Pulmonary artery endothelial cell (primary cell): ENCODE measurements around the gene PDAP1. TPM values are rescaled to one million over a fixed set of nuclear protein-coding genes. Genes with fewer than 3 reads are reported as not detected.
"Not testable (repeated sequence)": the region's sequence is repeated elsewhere in the genome, so short reads cannot be mapped to it uniquely, and the experiment has no call there.

Source experiments
- DNase-seq: peaks from one replicate; pipeline ENCODE4 v3.0.0-alpha.2; 2011; ENCODE audit warnings: low read depth, low spot score
- total RNA-seq: library from RNA; depleted of rRNA; stranded (reverse); fragments of >200 nt; gene quantifications from 2 replicates; pipeline ENCODE4 v1.2.3, GENCODE V29; 2014

Gene PDAP1
- total RNA-seq, 1 donor from 2014 or later: 29.1 TPM

DNA sequence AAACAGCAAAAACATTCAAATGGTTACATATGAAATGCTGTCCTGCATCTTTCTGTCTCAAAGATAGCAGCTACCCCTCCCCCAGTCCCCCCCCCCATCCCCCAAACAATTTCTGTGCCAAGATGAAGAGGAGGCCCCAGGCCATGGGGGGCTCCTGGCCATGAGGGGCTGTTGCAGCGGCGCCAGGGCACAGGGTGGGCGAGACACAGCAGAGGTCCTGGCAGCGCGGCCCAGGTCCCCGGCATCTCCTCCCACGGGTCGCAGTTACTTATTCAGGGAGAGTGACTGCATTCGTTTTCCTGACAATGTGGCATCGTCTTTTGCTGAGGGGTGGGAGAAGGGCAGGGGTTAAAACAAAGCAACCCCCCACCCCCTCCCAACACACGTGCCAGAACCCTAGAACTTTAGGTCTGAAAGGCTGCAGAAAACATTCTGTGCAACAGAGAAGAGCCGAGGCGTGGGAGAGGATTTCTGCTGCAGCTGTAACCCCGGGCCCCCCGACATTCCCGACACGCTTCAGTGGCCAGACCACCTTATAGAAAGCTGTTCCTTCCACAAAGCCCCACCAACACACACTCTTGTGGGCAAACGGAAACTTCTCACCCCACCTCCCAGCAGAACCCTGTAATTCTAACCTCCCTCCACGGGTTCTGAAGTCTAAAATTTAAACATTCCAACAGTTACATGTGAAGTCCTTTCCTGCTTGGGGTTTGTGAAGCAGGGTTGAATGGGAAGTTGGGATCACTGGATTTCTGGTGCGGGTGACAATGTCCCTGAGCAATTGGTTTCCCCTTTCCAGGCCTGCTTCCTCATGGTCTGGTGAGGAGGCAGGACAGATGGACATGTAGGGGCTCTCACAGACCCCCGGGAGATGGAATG, 11.7 kb downstream of the PDAP1 start:
- no peak for DNase-seq

DNA sequence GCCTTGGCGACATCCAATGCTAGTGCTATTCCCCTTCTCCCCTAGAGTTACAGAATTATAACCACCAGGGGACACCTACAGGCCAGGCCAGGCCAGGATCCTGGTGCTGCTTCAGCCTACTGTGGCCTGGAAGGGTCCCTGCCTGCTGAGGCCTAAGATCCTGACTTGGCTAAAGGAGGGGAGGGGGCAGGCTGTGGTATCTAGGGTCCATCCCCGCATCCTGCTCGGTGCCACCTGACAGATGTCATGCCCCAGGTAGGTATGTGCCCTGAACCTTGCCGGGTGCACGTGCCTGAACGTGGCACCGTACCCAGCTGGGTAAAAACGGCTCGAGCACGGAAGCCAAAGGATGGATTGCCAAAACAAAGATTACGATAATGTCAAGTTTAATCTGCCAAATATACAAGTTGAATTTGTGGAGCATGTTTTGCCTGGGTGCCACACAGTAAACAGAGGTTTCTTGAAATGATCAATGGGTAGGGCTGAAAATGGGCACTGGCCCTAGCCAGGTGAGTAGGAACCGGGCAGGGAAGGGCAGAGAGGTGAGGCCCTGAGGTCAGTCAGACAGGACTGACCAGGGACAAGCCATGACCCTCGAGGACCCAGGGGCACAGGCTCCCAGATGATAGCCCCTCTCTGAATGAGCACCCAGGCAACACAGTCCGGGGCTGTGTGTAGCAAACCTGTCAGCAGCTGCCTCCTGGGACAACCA, 12.6 kb downstream of the PDAP1 start:
- no peak for DNase-seq

DNA sequence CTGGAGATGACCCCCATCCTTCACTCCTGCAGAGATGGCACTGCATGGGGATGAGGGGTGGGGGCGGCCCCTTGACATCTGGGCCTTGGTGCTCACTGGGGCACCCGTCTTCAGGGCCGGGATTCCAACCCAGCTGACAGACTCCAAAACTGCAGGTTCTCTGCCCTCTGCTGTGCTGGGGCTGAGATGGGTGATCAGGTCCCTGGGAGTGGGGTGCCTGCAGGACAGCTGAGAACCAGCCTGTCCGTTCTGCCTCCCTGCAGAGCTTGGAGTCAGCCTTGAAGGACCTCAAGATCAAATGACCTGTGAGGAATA, 14.3 kb downstream of the PDAP1 start:
- no peak for DNase-seq

DNA sequence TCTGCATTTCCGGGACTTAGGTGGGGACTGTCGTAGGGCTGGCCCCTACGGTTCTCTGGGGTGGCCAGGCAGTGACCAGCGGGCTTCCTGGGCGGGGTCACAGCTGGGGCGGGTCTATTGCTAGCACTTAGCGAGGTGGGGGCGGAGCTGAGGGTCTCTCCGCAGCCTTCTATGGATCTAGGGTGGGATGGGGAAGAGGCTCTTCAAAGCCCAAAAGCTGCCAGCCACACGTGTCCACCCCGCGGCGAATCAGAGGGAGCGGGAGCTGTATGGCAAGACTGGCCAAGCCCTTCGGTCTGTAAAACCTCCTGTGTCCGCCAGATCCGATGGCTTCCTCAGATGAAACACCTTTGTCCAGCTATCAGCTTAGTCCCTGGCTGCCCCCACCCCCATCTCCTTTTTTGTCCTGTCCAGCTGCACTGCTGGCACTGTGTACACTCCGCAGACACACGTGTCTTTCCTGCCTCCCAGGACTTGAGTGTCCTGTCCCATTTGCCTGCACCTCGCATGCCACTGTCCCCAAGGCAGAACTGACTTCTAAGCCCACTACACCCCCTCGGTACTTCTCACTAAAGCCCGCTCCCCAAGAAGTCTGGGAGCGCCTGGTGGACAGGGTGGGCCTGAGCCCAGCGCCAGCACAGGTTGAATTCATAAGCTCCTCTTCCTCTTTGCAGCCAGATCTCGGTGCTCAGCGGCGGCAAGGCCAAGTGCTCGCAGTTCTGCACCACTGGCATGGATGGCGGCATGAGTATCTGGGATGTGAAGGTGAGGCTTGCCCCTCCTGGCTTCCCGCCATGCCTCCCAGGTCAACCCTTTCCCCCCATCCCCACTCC, 14.8 kb downstream of the PDAP1 start:
- no peak for DNase-seq

DNA sequence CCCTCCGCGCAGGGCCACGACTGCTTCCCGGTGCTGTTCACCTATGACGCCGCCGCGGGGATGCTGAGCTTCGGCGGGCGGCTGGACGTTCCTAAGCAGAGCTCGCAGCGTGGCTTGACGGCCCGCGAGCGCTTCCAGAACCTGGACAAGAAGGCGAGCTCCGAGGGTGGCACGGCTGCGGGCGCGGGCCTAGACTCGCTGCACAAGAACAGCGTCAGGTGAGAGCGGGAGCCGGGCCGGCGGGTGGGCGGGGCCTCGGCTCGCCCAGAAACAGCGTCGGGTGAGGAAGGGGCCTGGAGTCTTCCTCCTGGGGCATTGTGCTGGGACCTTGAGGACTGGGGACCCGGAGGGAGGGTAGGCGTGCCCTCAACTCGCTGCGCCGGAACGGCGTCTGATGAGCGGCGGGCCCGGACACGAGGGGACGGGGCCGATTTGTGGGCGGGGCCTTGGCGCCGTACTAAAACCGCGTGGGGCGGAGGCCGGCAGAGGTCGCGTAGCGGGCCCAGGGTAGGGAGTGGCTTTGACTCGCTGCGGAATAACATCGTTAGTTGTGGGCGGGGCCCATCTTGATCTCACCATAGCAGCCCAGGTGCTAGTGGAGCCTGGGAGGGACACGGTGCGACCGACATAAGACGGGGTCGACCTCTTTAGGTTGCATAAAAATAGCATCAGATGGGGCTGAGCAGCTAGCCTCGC, 15.6 kb downstream of the PDAP1 start:
- DNase-seq: no peak

DNA sequence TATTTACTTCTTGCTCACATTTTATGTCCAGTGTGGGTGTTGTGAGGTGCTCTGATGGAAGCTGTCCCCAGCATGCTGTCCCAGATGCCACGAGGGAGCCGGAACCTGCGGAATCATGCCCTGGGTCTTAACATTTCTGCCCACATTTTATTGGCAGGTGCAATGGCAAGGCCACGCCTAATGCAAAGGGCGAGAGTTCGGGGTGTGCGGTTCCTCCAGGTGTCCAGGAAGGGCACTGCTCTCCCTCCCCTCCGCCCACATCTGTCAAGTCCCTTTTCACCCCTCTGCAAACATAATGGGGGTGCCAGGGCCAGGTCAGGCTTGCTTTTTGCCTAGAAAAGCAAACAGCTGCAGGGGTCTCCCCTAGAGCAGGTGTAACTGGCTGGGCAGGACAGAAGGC, 16.4 kb downstream of the PDAP1 start:
- no peak for DNase-seq

DNA sequence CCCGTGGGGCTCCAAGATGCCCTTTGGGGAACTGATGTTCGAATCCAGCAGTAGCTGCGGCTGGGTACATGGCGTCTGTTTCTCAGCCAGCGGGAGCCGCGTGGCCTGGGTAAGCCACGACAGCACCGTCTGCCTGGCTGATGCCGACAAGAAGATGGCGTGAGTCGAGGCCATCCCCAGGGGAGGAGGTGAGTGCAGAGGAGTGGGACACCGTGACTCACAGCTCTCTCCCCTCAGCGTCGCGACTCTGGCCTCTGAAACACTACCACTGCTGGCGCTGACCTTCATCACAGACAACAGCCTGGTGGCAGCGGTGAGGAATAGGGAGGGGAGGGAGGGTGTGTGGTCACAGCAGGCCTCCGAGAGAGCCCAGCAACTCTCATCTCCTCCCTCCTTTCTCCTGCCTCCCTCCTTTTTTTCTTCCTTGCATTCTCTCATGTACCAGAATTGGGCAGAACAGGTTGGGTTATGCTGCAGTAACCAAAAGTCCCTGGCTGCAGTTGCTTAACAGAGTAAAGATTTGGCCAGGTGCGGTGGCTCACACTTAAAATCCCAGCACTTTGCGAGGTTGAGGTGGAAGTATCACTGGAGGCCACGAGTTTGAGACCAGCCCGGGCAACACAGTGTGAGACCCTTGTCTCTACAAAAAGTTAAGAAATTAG, 17.3 kb downstream of the PDAP1 start:
- DNase-seq: no peak

DNA sequence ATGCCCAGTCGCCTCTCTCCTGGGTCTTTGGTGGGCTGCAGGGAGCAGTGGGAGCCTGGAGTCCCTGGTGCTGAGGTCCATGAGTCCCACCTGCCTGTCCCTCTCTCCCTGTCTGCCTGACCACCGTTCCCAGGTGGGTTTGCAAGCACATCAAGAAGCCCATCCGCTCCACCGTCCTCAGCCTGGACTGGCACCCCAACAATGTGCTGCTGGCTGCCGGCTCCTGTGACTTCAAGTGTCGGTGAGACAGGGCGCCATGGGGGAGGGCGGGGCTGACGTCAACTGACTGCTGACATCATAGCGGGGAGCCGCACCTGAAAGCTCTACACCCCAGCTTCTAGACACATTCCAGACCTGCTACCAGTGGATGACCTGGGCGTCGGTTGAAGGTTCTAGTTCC, 18.6 kb downstream of the PDAP1 start:
- DNase-seq: no peak

DNA sequence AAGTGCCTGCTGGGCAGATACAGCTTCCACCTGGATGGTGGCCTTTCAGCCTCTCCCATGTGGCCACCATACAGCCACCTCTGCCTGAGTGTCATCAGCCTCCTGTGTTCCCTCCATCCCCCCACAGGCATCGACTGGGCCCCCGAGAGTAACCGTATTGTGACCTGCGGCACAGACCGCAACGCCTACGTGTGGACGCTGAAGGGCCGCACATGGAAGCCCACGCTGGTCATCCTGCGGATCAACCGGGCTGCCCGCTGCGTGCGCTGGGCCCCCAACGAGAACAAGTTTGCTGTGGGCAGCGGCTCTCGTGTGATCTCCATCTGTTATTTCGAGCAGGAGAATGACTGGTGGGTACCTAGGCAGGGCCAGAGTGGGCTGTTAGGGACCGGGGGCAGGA, 20.5 kb downstream of the PDAP1 start:
- no peak for DNase-seq

DNA sequence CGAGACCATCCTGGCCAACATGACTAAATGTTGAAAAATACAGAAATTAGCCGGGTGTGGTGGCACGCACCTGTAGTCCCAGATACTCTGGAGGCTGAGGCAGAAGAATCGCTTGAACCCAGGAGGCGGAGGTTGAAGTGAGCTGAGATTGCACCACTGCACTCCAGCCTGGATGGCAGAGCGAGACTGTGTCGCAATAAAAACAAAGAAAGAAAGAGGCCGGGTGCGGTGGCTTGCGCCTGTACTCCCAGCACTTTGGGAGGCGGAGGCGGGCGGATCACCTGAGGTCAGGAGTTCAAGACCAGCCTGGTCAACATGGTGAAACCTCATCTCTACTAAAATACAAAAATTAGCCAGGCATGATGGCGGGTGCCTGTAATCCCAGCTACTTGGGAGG, 21.2 kb downstream of the PDAP1 start:
- DNase-seq: not testable (repeated sequence)

DNA sequence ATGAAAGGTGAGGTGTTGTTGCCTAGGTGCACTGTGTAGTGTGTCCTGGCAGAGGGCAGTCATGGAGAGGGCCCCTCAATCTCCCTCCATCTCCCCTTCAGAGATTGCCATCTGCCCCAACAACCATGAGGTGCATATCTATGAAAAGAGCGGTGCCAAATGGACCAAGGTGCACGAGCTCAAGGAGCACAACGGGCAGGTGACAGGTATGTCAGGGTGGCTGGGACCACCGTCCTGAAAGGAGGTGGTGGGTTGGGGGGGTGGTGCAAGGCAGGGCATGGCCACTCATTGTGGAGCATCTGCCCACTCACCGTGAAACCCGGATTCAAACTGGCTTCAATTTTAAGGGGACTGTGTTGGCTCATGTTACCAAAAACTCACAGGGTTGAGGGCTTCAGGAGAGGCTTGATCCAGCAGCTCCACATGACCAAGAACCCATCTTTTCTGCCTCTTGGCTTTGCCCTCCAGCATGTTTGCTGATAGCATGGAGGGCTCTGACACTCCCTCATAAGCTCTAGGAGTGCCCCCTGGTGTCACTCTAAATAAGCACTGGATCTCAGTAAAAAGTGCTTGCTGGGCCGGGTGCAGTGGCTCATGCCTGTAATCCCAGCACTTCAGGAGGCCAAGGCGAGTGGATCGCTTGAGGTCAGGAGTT, 21.7 kb downstream of the PDAP1 start:
- DNase-seq: no peak

DNA sequence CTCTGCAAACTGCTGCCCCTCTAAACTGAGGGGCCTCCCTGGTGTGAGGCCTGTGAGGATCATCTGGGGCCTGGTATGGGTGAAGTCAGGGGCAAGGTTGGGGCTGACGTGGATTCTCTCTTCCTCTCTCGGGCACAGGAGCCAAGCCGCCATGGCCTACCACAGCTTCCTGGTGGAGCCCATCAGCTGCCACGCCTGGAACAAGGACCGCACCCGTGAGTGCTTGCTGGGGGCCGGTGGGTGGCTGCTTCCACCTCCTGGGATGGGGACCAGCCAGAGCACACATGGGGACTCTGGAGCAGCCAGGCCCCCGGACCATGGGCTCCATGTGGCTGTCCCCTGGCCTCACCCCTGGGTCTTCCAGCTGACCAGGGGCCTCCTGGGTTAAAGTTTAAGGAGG, 22.8 kb downstream of the PDAP1 start:
- DNase-seq: no peak

DNA sequence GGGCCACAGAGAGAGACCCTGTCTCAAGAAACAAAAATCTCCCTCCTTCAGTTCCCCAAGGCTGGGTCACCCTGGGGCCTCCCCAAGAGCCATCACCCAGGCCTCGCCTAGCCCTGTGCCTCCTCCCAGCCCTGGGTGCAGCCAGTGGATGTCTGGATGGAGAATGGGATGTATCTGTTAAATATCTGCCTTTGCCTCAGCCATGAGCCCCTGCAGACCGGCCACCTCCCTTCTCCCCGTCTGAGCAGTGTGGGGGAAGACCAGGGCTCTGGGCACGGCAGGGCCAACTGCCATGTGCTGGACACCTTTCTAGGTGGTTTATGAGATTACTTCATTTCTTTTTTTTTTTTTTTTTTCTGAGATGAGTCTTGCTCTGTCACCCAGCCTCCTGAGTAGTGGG, 23.9 kb downstream of the PDAP1 start:
- no peak for DNase-seq

DNA sequence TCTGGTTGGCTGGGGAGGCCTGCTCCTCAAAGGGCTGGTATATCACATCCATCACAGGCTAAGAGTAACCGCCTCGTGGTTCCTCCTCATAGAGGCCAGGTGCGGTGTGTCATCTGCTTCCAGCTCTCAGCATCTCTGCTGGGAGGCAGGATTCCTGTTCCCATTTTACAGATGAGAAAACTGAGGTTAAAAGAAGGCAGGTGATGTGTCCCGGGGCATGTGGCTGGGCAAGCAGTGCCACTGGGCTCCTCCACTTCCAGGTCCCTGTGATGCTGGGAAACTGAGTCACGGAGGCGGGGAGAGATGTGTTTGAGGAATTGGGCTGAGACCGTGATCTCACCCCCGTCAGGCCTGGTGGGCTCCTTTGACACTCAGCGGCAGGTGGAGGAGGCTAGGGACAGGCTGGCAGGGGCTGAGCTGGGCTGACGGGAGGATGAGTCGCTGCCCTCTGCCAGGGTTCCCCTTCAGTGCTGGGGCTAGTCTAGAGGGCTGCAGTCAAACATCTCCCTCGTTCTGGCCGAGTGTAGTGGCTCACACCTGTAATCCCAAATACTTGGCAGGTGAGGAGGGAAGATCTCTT, 24.5 kb downstream of the PDAP1 start:
- no peak for DNase-seq

DNA sequence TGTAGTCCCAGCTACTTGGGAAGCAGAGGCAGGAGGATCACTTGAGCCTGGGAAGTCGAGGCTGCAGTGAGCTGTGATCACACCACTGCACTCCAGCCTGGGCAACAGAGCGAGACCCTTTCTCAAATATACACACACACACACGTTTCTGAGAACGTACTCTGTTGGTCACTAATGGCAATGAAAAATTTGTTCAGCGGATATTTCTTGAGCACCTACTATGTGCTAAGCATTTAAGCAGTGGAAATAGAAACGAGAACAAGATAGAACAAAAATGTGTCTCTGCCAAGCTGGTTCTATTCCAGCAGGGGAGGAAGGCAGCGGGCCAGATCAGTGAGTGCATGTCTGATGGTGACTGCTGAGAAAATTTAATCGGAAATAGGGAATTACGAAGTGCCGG, 25.2 kb downstream of the PDAP1 start:
- no peak for DNase-seq

DNA sequence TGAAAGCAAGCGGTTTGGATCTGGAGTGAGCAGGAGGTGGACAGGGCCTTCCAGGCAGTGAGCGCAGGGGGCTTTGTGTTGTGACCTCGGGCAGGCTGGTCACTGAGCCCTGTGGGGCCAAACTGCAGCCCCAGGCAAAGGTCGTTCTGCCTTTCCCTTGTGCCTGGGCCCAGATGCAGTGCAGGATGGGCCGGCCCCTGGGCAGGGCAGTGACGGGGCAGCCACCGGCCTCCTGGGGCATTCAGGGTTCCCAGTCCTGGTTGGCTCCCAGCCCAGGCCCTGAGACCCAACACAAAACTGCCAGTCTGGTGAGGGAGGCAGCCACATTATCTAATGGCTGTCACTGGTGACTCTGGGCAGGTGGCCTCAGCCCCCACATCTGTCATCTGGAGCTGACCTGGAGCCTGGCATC, 26.7 kb downstream of the PDAP1 start:
- no peak for DNase-seq

DNA sequence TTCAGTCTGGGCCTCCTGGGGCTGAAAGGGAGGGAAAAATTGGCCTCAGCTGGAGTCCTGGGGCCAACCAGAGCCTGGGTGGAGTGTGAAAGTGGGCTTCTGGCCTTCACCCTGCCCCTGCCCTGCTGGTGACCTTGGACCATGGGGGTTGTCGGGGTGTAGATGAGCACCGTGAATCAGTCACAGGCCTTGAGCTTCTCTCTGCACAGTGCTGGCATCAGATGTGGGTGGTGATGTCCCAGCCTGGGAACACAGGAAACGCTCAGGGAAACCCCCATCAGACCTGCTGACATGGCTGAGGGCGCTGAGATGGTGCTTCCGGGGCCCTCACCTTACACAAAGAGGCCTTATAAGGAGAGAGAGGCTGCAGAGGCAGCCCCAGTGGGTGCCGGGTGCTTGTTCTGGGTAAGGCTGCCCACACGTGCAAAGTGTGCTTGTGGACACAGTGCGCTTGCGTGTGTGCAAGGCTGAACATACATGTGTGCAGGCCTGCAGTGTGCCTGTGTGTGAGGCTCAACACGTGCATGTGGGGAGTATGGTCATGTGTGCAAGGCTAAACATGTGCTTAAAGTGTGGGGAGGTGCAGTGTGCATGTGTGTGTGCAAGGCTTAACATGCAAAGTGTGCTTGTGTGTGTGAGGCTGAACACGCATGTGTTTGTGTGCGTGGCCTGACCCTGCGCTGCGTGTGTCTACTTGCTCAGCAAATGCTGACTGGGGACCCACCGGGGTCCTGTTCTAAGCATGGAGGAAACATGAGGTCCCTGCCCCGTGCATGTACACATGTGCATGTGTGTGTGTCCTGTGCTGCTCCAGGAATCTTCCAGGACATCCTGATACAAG, 27.4 kb downstream of the PDAP1 start:
- DNase-seq: no peak

DNA sequence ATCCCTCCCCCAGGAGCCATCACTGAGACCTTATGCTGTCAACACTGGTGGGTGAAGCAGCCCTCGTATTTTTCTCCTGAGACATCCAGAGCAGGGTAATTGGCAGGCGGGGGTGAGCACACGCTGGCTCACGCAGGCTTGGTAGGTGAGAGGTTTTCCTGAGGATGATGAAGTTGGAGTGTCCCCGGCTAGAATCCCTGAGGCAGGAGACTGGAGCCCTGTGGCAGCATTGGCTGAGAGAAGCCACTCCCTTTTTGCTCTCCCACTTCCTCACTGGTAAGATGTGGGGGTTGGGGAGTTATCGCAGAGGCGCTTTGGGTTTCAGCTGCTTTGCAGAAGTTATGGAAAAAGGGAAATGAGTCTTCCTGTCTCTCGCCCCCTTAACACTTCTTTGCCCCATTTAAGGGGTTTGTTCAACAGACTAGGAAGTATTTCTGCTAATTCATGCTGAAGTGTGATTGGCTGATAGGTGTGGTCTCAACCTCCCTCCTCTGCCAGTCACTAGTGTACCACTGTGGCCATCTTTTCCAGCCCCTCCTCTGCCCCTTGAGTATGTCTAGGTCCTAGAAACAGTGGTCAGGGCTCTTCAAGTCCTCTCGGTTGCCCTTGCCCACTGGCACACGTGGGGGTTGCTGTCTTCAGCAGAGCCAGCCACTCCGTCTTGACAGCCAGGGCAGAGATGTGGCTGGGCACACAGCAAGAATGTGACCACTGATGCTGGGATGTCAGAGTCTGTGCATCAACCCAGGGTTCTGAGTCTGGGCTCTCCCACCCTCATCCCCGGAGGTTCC, 28.2 kb downstream of the PDAP1 start:
- DNase-seq: peak; percentile 43

DNA sequence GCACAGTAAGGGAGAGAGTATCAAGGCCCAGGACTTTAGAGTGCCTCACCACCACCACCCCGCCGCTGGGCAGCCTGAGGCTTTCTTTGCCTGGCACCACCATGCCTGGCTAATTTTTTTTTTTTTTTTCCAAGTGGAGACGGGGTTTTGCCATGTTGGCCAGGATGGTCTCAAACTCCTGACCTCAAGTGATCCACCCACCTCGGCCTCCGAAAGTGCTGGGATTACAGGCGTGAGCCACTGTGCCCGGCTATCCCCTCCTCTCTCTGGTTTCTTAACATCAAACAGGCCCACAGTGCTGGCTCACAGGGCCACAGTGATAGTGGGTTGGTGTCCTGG, 28.7 kb downstream of the PDAP1 start:
- not testable (repeated sequence) for DNase-seq
